ENCODE results near the gene SERTM1. TPM values are rescaled to one million over a fixed set of nuclear protein-coding genes. Genes with fewer than 3 reads are reported as not detected.

Gene SERTM1
- total and polyA plus RNA-seq, 4 donors, result not detected

DNA sequence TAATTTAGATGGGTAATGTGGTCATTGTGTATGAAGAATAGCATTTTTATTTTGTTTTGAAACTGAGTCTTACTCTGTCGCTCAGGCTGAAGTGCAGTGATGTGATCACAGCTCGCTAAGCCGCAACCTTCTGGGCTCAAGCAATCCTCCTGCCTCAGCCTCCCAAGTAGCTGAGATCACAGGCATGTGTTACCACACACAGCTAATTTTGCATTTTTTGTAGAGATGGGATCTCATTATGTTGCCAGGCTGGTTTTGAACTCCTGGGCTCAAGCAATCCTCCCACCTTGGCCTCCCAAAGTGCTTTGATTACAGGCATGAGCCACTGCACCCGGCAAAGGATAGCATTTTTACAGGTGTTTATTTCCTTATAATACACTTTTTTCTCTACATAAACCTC lies 36.6 kb downstream of the SERTM1 start:
- H3K36me3 ChIP-seq (ENCODE audit: control insufficient read depth in 4 of 4, insufficient read depth in 3 of 4, low read depth in 1 of 4, low read length in 3 of 4), result no peaks in the 10 kb centered on the region
- no peak overlapping the region for H3K9ac ChIP-seq (ENCODE audit: low read depth in 1 of 2, low read length in 2 of 2)
- peaks cover 0 to 4% (median 0%) of the 10 kb centered on the region in 4 donors for H3K27me3 ChIP-seq (ENCODE audit: control insufficient read depth in 4 of 4, insufficient read depth in 4 of 4, low read length in 3 of 4)
- no peaks in the 10 kb centered on the region for H3K4me1 ChIP-seq (ENCODE audit: control insufficient read depth in 4 of 4, insufficient read depth in 4 of 4, low read length in 3 of 4)
- 89% methylated on average over 4 of the region's 4 CpGs for WGBS
- no peaks in the 10 kb centered on the region for H3K9me3 ChIP-seq (ENCODE audit: control insufficient read depth in 4 of 4, low read length in 3 of 4)
- TF ChIP-seq RAD21 (IDR thresholded peaks at IDR 0.05), result no peak
- TF ChIP-seq RXRA (IDR thresholded peaks at IDR 0.05), result no peak
- TF ChIP-seq JUND (IDR thresholded peaks at IDR 0.05), result no peak
- no peak for TF ChIP-seq NR2F2 (IDR thresholded peaks at IDR 0.05)
- no peak for TF ChIP-seq ATF3 (IDR thresholded peaks at IDR 0.05)
- no peak for TF ChIP-seq FOXA2 (IDR thresholded peaks at IDR 0.05)
- DNase-seq (ENCODE audit: low spot score), result no peak
- no peak overlapping the region for H3K4me3 ChIP-seq (ENCODE audit: low read depth in 1 of 3, low read length in 3 of 3)
- no peak overlapping the region for H3K27ac ChIP-seq (ENCODE audit: low read depth in 1 of 2, low read length in 2 of 2)

GRCh38 chr13:36712290-36712689 lies 38.5 kb downstream of the SERTM1 start:
- H3K4me3 ChIP-seq (ENCODE audit: low read depth in 1 of 3, low read length in 3 of 3), result no peak overlapping the region
- 76% methylated on average over 3 of the region's 3 CpGs for WGBS
- no peaks in the 10 kb centered on the region for H3K36me3 ChIP-seq (ENCODE audit: control insufficient read depth in 4 of 4, insufficient read depth in 3 of 4, low read depth in 1 of 4, low read length in 3 of 4)
- H3K27me3 ChIP-seq (ENCODE audit: control insufficient read depth in 4 of 4, insufficient read depth in 4 of 4, low read length in 3 of 4), result peaks cover 0 to 4% (median 0%) of the 10 kb centered on the region in 4 donors
- TF ChIP-seq HNF4A (conservative IDR thresholded peaks at IDR 0.05) (no peak), GABPA (IDR thresholded peaks at IDR 0.05 in 1 of 2, conservative IDR thresholded peaks at IDR 0.05 in 1 of 2) (no peak), ATF3 (IDR thresholded peaks at IDR 0.05) (no peak), FOXA2 (IDR thresholded peaks at IDR 0.05) (no peak), RAD21 (IDR thresholded peaks at IDR 0.05) (no peak), YY1 (IDR thresholded peaks at IDR 0.05) (no peak), RXRA (IDR thresholded peaks at IDR 0.05) (no peak)
- TF ChIP-seq, protein P1, sequence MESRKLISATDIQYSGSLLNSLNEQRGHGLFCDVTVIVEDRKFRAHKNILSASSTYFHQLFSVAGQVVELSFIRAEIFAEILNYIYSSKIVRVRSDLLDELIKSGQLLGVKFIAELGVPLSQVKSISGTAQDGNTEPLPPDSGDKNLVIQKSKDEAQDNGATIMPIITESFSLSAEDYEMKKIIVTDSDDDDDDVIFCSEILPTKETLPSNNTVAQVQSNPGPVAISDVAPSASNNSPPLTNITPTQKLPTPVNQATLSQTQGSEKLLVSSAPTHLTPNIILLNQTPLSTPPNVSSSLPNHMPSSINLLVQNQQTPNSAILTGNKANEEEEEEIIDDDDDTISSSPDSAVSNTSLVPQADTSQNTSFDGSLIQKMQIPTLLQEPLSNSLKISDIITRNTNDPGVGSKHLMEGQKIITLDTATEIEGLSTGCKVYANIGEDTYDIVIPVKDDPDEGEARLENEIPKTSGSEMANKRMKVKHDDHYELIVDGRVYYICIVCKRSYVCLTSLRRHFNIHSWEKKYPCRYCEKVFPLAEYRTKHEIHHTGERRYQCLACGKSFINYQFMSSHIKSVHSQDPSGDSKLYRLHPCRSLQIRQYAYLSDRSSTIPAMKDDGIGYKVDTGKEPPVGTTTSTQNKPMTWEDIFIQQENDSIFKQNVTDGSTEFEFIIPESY (IDR thresholded peaks at IDR 0.05), result no peak
- TF ChIP-seq, protein P2, sequence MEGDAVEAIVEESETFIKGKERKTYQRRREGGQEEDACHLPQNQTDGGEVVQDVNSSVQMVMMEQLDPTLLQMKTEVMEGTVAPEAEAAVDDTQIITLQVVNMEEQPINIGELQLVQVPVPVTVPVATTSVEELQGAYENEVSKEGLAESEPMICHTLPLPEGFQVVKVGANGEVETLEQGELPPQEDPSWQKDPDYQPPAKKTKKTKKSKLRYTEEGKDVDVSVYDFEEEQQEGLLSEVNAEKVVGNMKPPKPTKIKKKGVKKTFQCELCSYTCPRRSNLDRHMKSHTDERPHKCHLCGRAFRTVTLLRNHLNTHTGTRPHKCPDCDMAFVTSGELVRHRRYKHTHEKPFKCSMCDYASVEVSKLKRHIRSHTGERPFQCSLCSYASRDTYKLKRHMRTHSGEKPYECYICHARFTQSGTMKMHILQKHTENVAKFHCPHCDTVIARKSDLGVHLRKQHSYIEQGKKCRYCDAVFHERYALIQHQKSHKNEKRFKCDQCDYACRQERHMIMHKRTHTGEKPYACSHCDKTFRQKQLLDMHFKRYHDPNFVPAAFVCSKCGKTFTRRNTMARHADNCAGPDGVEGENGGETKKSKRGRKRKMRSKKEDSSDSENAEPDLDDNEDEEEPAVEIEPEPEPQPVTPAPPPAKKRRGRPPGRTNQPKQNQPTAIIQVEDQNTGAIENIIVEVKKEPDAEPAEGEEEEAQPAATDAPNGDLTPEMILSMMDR (IDR thresholded peaks at IDR 0.05; ENCODE audit: low read depth, low read length, missing input control), result no peak
- H3K27ac ChIP-seq (ENCODE audit: low read depth in 1 of 2, low read length in 2 of 2), result no peak overlapping the region
- no peaks in the 10 kb centered on the region for H3K9me3 ChIP-seq (ENCODE audit: control insufficient read depth in 4 of 4, low read length in 3 of 4)
- no peak overlapping the region for H3K9ac ChIP-seq (ENCODE audit: low read depth in 1 of 2, low read length in 2 of 2)
- DNase-seq (ENCODE audit: low spot score), result no peak
- H3K4me1 ChIP-seq (ENCODE audit: control insufficient read depth in 4 of 4, insufficient read depth in 4 of 4, low read length in 3 of 4), result no peaks in the 10 kb centered on the region

DNA sequence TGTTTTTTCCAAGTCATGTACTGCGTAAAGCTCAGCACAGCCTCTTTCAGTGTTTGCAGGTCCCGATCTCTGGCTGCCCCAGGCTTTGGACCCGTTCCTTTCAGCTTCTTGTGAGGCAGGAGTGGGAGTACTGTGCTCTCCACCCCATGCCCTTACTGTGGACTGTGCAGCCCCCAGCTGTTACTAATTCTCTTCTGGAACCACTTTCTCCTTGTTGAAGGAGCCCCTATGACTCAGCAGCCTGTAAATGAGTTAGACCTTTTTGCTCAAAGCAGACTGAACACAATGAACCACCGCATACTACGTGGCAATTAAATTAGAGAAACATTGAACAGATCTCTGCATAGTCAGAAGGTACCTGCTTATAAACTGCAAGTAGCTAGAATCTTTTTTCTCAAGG lies 39.0 kb downstream of the SERTM1 start:
- H3K9ac ChIP-seq (ENCODE audit: low read depth in 1 of 2, low read length in 2 of 2), result no peak overlapping the region
- TF ChIP-seq JUND (IDR thresholded peaks at IDR 0.05), result no peak
- TF ChIP-seq HNF4G (IDR thresholded peaks at IDR 0.05), result no peak
- TF ChIP-seq TAF1 (conservative IDR thresholded peaks at IDR 0.05), result no peak
- TF ChIP-seq RXRA (IDR thresholded peaks at IDR 0.05), result no peak
- no peak for TF ChIP-seq ATF3 (IDR thresholded peaks at IDR 0.05)
- TF ChIP-seq, protein P3, sequence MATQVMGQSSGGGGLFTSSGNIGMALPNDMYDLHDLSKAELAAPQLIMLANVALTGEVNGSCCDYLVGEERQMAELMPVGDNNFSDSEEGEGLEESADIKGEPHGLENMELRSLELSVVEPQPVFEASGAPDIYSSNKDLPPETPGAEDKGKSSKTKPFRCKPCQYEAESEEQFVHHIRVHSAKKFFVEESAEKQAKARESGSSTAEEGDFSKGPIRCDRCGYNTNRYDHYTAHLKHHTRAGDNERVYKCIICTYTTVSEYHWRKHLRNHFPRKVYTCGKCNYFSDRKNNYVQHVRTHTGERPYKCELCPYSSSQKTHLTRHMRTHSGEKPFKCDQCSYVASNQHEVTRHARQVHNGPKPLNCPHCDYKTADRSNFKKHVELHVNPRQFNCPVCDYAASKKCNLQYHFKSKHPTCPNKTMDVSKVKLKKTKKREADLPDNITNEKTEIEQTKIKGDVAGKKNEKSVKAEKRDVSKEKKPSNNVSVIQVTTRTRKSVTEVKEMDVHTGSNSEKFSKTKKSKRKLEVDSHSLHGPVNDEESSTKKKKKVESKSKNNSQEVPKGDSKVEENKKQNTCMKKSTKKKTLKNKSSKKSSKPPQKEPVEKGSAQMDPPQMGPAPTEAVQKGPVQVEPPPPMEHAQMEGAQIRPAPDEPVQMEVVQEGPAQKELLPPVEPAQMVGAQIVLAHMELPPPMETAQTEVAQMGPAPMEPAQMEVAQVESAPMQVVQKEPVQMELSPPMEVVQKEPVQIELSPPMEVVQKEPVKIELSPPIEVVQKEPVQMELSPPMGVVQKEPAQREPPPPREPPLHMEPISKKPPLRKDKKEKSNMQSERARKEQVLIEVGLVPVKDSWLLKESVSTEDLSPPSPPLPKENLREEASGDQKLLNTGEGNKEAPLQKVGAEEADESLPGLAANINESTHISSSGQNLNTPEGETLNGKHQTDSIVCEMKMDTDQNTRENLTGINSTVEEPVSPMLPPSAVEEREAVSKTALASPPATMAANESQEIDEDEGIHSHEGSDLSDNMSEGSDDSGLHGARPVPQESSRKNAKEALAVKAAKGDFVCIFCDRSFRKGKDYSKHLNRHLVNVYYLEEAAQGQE (IDR thresholded peaks at IDR 0.05), result no peak
- TF ChIP-seq FOXA1 (IDR thresholded peaks at IDR 0.05), result no peak
- no peaks in the 10 kb centered on the region for H3K4me1 ChIP-seq (ENCODE audit: control insufficient read depth in 4 of 4, insufficient read depth in 4 of 4, low read length in 3 of 4)
- peaks cover 0 to 4% (median 0%) of the 10 kb centered on the region in 4 donors for H3K27me3 ChIP-seq (ENCODE audit: control insufficient read depth in 4 of 4, insufficient read depth in 4 of 4, low read length in 3 of 4)
- DNase-seq (ENCODE audit: low spot score), result no peak
- no peaks in the 10 kb centered on the region for H3K9me3 ChIP-seq (ENCODE audit: control insufficient read depth in 4 of 4, low read length in 3 of 4)
- H3K27ac ChIP-seq (ENCODE audit: low read depth in 1 of 2, low read length in 2 of 2), result no peak overlapping the region
- no peaks in the 10 kb centered on the region for H3K36me3 ChIP-seq (ENCODE audit: control insufficient read depth in 4 of 4, insufficient read depth in 3 of 4, low read depth in 1 of 4, low read length in 3 of 4)
- H3K4me3 ChIP-seq (ENCODE audit: low read depth in 1 of 3, low read length in 3 of 3), result no peak overlapping the region
- 77% methylated on average over 5 of the region's 5 CpGs for WGBS
